PC-3 (cell line): ENCODE measurements around the gene KLK8. TPM values are rescaled to one million over a fixed set of nuclear protein-coding genes. Genes with fewer than 3 reads are reported as not detected.
"Not testable (repeated sequence)": the region's sequence is repeated elsewhere in the genome, so short reads cannot be mapped to it uniquely, and the experiment has no call there.

ENCODE experiments used
- ATAC-seq: fragments of 200-7000 bp; cut with Tn5 transposase; 2 replicates; pipeline ENCODE4 v1.9.1; 2020; ENCODE audit warnings: mild to moderate bottlenecking, moderate library complexity
- BruUV-seq: library from RNA; stranded (reverse); fragments of 400-500 nt; replicated peaks from 2 replicates; lab custom pipeline; 2021; lab: Mats Ljungman, UMichigan
- CTCF ChIA-PET: fragments of 300-600 bp; sonication (Branson Sonifier 250); formaldehyde crosslinking; loops from one replicate; lab custom pipeline; 2022; ENCODE audit warnings: antibody characterized with exemption; lab: Charles Lee
- POLR2A ChIA-PET: fragments of 300-600 bp; sonication (Branson Sonifier 250); formaldehyde crosslinking; loops from one replicate; lab custom pipeline; 2022; ENCODE audit warnings: antibody characterized with exemption; ENCODE audit not compliant: unreplicated experiment; lab: Charles Lee
- DNase-seq: peaks from one replicate; pipeline ENCODE4 v3.0.0-alpha.2; 2015
- H2AFZ ChIP-seq: fragments of 300-600 bp; sonication (generic); 2 replicates; pipeline ENCODE4 v1.6.0; 2016; ENCODE audit warnings: antibody characterized with exemption, low read length
- H3F3A ChIP-seq: fragments of 300-600 bp; sonication (generic); one replicate; pipeline ENCODE4 v1.6.0; 2017; ENCODE audit warnings: antibody characterized with exemption, low read length, control low read depth, mild to moderate bottlenecking; ENCODE audit not compliant: unreplicated experiment
- H3K27ac ChIP-seq: fragments of 300-600 bp; sonication (generic); 2 replicates; pipeline ENCODE4 v1.5.1; 2016; ENCODE audit warnings: mild to moderate bottlenecking, low read length
- H3K27me3 ChIP-seq: fragments of 300-600 bp; sonication (generic); 2 replicates; pipeline ENCODE4 v1.6.1; 2016; ENCODE audit warnings: low read length, mixed read lengths
- H3K36me3 ChIP-seq: fragments of 300-600 bp; sonication (generic); 2 replicates; pipeline ENCODE4 v1.6.1; 2016; ENCODE audit warnings: low read depth, mixed run types, low read length, mixed read lengths
- H3K4me1 ChIP-seq: fragments of 300-600 bp; sonication (generic); 2 replicates; pipeline ENCODE4 v1.5.1; 2016; ENCODE audit warnings: low read length; ENCODE audit not compliant: insufficient read depth
- H3K4me2 ChIP-seq: fragments of 300-600 bp; sonication (generic); 2 replicates; pipeline ENCODE4 v1.6.0; 2016; ENCODE audit warnings: low read length
- H3K4me3 ChIP-seq: fragments of 300-600 bp; sonication (generic); 2 replicates; pipeline ENCODE4 v1.5.1; 2016; ENCODE audit warnings: mild to moderate bottlenecking, low read length, mixed read lengths
- H3K79me2 ChIP-seq: fragments of 300-600 bp; sonication (generic); 2 replicates; pipeline ENCODE4 v1.6.1; 2017; ENCODE audit warnings: low read length, mixed read lengths
- H3K9ac ChIP-seq: fragments of 300-600 bp; sonication (generic); 2 replicates; pipeline ENCODE4 v1.6.0; 2016; ENCODE audit warnings: mild to moderate bottlenecking, low read length
- H3K9me2 ChIP-seq: fragments of 300-600 bp; sonication (generic); replicated peaks from 2 replicates; pipeline ENCODE4 v1.6.1; 2016; ENCODE audit warnings: mixed run types, low read length, mixed read lengths
- H3K9me3 ChIP-seq: fragments of 300-600 bp; sonication (generic); 2 replicates; pipeline ENCODE4 v1.6.1; 2016; ENCODE audit warnings: low read length, mixed read lengths
- H4K20me1 ChIP-seq: fragments of 300-600 bp; sonication (generic); 2 replicates; pipeline ENCODE4 v1.6.1; 2016; ENCODE audit warnings: low read length, mixed read lengths
- CTCF ChIP-seq: fragments of 300-600 bp; sonication (generic); conservative IDR thresholded peaks from 2 replicates; pipeline ENCODE4 v1.5.1; 2017; ENCODE audit warnings: antibody characterized with exemption, low read depth, mild to moderate bottlenecking, low read length
- EZH2 ChIP-seq: fragments of 300-600 bp; sonication (generic); IDR thresholded peaks from one replicate; pipeline ENCODE4 v1.6.1; 2017; ENCODE audit warnings: antibody characterized with exemption, mild to moderate bottlenecking, low read length; ENCODE audit not compliant: unreplicated experiment
- EZH2phosphoT487 ChIP-seq: fragments of 300-600 bp; sonication (generic); IDR thresholded peaks from 2 replicates; pipeline ENCODE4 v1.6.1; 2018; ENCODE audit warnings: mild to moderate bottlenecking, antibody characterized with exemption, low read length, borderline replicate concordance
- intact Hi-C: fragments of 100-400 bp; cut with micrococcal nuclease; formaldehyde crosslinking; loops from 2 replicates; pipeline ENCODE4 v1.9.0; 2023
- total RNA-seq: library from RNA; depleted of rRNA; stranded (reverse); fragments of >200 nt; gene quantifications from 2 replicates; pipeline ENCODE4 v1.2.3, GENCODE V29; 2014

KLK8 gene
- total RNA-seq, 1 experiment from 2014 or later, result 2.3 TPM

- Histone ChIP-seq H3K27me3 (no peaks in the 10 kb centered on the region), H3K9me3 (no peaks in the 10 kb centered on the region), H4K20me1 (no peaks in the 10 kb centered on the region), H3K4me3 (no peak overlapping the region), H3K27ac (peak overlapping the region; percentile 55), H3K4me2 (no peak overlapping the region), H3K36me3 (no peaks in the 10 kb centered on the region), H3K9ac (no peak overlapping the region), H3F3A (peaks cover 8% of the 10 kb centered on the region), H3K79me2 (peaks cover 3% of the 10 kb centered on the region; the same call in 1 of the 2 replicates), H2AFZ (no peak overlapping the region), H3K9me2 (no peaks in the 10 kb centered on the region), H3K4me1 (peaks cover 62% of the 10 kb centered on the region)
- ATAC-seq (no peak), DNase-seq (peak; percentile 94)
- CTCF ChIA-PET, result interaction anchor here (0.8 kb wide), 1 partner anchor 48 kb away, joined by 3 read pairs; no protein-coding TSS in a partner anchor
- POLR2A ChIA-PET, result interaction anchor here (0.6 kb wide), 1 partner anchor 42 kb away, joined by 3 read pairs; no protein-coding TSS in a partner anchor
- no TSS peak for BruUV-seq
- TF ChIP-seq CTCF (no peak), EZH2phosphoT487 (peak; percentile 30; the same call in 1 of the 2 replicates)
- intact Hi-C loops, result no loop called here
Measured at GRCh38 chr19:50972795-50973376, 28.5 kb downstream of the KLK8 start.

DNA sequence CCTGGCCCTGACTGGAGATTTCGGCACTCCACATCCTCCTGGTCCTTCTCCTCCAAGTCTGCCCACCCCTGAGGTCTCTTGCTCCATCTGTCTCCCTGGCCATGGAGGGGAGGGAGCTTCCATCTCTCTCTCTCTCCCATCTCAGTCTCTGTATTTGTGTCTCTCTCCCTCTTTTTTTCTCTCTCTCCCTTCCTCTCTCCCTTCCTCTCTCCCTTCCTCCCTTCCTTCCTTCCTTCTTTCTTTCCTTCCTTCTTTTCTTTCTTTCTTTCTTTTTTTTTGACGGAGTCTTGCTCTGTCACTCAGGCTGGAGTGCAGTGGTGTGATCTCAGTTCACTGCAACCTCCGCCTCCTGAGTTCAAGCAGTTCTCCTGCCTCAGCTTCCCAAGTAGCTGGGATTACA is 31.6 kb downstream of the KLK8 start:
- BruUV-seq, POLR2A ChIA-PET, DNase-seq, H3K27me3 ChIP-seq, H3K9me3 ChIP-seq, H3K79me2 ChIP-seq, CTCF ChIA-PET, H3K4me3 ChIP-seq, ATAC-seq, intact Hi-C loops, H3K9me2 ChIP-seq, H4K20me1 ChIP-seq, H3F3A ChIP-seq, H3K36me3 ChIP-seq: not testable (repeated sequence)
- H3K9ac ChIP-seq, result peak overlapping the region; percentile 15
- H3K4me1 ChIP-seq, result peaks cover 75% of the 10 kb centered on the region
- H3K4me2 ChIP-seq, result peak overlapping the region; percentile 71
- H2AFZ ChIP-seq, result peak overlapping the region; percentile 30; the same call in 1 of the 2 replicates
- peak overlapping the region; percentile 70 for H3K27ac ChIP-seq

DNA sequence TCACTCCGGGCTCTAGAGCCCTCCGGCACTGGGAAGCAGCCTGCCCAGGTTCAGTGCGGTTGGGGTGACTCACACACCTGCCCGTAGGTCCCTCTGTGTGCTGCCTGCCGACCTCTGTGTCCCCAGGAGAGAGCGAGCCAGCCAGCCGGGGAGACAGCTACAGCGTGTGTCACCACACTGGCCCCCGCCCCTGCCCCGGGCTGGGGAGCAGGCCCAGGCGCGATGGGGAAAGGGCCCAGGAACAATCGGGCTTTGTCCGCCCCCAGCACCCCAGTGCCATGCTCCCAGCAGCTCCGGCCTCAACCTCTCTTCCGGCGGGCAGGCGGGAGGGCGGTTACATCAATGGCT is 32.0 kb downstream of the KLK8 start, which contains the start of gene KLK6:
Gene KLK6, minus strand, starts transcription at position 179 of the 348 bp plus-strand sequence. CDS start 1,487 bp downstream, outside the sequence.
- intact Hi-C loops, result no loop called here
- Histone ChIP-seq H3K4me2 (peak within 1 kb of the TSS; percentile 71), H3K9ac (peak within 1 kb of the TSS; percentile 15), H3K4me1 (peaks cover 74% of the 10 kb centered on the region), H3K79me2 (peaks cover 5% of the 10 kb centered on the region; the same call in 1 of the 2 replicates), H3K9me2 (no peaks in the 10 kb centered on the region), H3K27ac (peak within 1 kb of the TSS; percentile 70), H3K36me3 (no peaks in the 10 kb centered on the region), H3K27me3 (no peaks in the 10 kb centered on the region), H3K9me3 (no peaks in the 10 kb centered on the region), H3F3A (peaks cover 6% of the 10 kb centered on the region), H4K20me1 (no peaks in the 10 kb centered on the region), H2AFZ (peak within 1 kb of the TSS; percentile 30; the same call in 1 of the 2 replicates), H3K4me3 (0 out of 2 replicates have a peak within 1 kb of the TSS, but pooled peaks have one; percentile 9)
- ChIA-PET CTCF (no interaction called here), POLR2A (no interaction called here)
- TF ChIP-seq EZH2phosphoT487 (peak; percentile 99), EZH2 (no peak)
- DNase-seq (peak; percentile 98), ATAC-seq (peak; percentile 95)
- BruUV-seq, result no TSS peak
